ENCODE results near the gene CSNK1G2.

The CSNK1G2 gene

GRCh38 chr19:1992759-1993260, 51.8 kb downstream of the CSNK1G2 start:
- H3K27ac ChIP-seq = peak overlapping the region; percentile 65
- TF ChIP-seq CTCF (IDR thresholded peaks at IDR 0.05) (no peak), ZFX (IDR thresholded peaks at IDR 0.05; ENCODE audit: borderline replicate concordance) (no peak)

DNA sequence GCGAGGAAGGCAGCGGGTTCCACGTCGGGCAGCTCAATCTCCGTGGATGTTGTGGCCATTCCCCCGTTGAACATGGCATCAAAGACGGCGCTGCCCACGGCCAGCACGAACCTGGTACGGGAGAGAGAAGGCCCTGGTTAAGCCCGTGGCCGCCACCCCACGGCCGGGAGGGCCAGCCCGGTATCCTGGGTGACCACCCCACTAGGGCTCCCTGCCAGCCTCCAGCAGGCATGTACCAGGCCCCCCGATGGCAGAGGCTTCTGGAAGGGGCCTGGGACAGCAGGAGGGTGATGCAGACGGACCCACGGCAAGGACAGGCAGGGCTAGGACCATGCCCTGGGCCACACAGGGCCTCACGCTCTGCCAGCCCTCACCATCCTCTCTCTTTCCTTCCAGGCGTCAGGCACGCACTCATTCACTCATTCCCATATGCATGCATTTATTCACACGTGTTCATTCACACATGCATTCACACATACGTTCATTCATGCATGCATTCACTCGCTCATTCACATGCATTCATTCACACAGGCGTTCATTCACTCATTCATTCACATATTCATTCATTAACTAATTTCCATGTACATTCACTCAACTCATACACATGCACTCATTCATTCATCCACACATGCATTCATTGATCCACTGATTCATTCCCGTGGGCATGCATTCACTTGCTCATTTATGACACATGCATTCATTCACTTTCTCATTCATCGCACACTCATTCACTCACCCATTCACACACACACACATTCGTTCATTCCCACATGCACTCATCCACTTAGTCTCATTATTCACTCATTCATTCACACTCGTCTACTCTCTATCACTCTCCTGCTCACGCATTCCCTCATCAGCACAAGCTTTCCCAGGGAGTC, 56.6 kb downstream of the CSNK1G2 start:
- TF ChIP-seq ZFX (IDR thresholded peaks at IDR 0.05; ENCODE audit: borderline replicate concordance) (no peak), CTCF (IDR thresholded peaks at IDR 0.05) (no peak)
- no peak overlapping the region for H3K27ac ChIP-seq

DNA sequence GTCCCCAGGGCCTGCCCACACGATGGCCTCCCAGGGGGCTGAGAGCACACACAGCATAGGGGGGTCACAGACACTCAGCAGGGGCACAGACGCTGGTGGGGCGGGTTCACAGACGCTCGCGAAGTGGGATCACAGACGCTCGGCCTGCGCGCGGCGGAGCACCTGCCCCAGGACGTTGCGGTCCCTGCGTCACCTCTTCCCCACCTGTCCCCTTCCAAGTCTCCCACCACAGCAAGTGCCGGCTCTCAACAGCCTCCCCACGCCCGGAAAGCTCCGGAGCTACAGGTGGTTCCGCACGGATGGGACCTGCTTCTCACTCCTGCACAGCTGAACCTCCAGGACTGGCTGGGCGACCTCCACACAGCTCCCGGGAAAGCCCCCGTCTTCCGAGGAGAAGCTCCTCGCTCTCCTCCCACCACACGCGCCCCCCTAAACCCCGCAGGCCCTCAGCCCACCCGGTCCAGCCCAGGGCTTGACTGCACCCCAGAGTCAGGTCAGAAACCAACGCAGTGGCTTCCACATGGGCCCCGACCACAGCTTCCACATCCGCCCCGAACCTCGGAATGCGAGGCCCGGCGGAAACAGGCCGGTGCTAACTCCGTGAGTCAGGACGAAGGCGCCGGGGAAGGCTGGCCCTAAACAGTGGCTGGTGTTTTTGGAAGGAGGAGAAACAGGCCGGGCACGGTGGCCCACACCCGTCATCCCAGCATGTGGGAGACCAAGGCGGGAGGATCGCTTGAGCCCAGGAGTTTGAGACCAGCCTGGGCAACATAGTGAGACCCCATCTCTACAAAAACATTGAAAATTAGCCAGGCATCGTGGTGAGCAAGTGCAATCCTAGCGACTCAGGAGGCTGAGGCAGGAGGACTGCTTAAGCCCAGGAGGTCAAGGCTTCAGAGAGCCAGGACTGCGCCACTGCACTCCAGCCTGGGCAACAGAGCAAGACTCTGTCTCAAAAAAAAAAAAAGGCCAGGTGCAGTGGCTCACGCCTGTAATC, 58.0 kb downstream of the CSNK1G2 start:
- TF ChIP-seq CTCF (IDR thresholded peaks at IDR 0.05) (no peak), ZFX (IDR thresholded peaks at IDR 0.05; ENCODE audit: borderline replicate concordance) (no peak)

DNA sequence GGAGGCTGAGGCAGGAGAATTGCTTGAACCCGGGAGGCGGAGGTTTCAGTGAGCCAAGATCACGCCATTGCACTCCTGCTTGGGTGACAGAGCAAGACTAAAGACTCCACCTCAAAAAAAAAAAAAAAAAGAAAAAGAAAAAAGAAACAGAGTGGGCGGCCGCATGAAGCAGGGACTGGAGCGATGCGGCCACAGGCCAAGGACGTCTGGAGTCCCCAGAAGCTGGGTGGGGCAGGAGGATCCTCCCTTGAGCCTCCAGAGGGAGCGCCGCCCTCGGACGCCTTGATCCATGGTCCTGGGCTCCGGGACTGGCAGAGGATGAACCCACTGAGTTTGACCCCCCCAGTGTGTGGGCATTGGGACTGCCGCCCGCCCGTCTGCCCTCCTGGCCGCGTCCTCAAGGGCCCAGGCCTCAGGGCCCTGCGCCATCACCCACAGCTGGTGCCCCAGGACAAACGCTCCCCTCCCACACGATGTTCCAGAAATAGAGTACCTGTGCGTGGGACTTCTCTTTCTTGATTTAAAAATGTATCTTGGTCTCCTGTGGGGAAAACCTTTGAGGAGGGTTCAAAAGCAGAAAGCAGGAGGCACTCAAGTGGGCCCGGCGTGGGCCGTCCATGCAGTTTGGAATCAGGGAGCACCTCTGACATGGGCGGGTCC, 59.0 kb downstream of the CSNK1G2 start:
- H3K27ac ChIP-seq = no peak overlapping the region
- no peak for TF ChIP-seq ZFX (IDR thresholded peaks at IDR 0.05; ENCODE audit: borderline replicate concordance)
- no peak for TF ChIP-seq CTCF (IDR thresholded peaks at IDR 0.05)

More for the DNA sequence above, 58.0 kb downstream of the CSNK1G2 start:
- H3K27ac ChIP-seq = no peak overlapping the region

DNA sequence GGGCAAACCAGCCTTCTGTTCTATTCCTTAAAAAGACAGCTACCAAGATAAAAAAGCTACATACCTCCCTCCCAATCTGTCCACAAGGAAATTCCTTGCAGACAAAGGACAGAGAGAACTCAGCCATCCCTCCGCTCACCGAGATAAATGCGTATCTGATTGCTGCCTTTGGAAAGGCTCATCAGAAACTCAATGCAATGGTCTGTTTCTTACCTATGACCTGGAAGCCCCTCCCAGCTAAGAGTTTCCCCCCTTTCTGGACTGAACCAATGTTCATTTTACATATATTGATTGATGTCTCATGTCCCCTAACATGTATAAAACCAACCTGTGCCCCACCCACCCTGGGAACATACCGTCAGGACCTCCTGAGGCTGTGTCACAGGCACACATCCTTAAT, 62.9 kb downstream of the CSNK1G2 start:
- TF ChIP-seq ZFX (IDR thresholded peaks at IDR 0.05; ENCODE audit: borderline replicate concordance) = no peak
- no peak for TF ChIP-seq CTCF (IDR thresholded peaks at IDR 0.05)
- H3K27ac ChIP-seq = no peak overlapping the region

GRCh38 chr19:2010135-2010668, 69.2 kb downstream of the CSNK1G2 start:
- TF ChIP-seq ZFX (IDR thresholded peaks at IDR 0.05; ENCODE audit: borderline replicate concordance) = no peak
- no peak for TF ChIP-seq CTCF (IDR thresholded peaks at IDR 0.05)

More at GRCh38 chr19:2010135-2010668, 69.2 kb downstream of the CSNK1G2 start:
- H3K27ac ChIP-seq = no peak overlapping the region
